HG03196 (cell line): Measurements from ENCODE around the gene CST9.

Source experiments
- ATAC-seq: cut with Tn5 transposase; IDR thresholded peaks from one replicate; pipeline ENCODE4 v1.9.1; 2021; ENCODE audit not compliant: unreplicated experiment

The CST9 gene

GRCh38 chr20:23605867-23606651 is at the start of gene CST9:
CST9 (minus strand) TSS chr20:23605917; CDS start chr20:23605864, 53 bp downstream.
- ATAC-seq, result no peak

GRCh38 chr20:23654717-23655116 is 49.0 kb upstream of the CST9 start:
- no peak for ATAC-seq

GRCh38 chr20:23654000-23654399 is 48.3 kb upstream of the CST9 start:
- ATAC-seq, result no peak

- no peak for ATAC-seq
Measured at GRCh38 chr20:23653400-23653938, 47.8 kb upstream of the CST9 start.

- no peak for ATAC-seq
Measured at GRCh38 chr20:23652926-23653325, 47.2 kb upstream of the CST9 start.

GRCh38 chr20:23652371-23652770 is 46.7 kb upstream of the CST9 start:
- ATAC-seq, result no peak

GRCh38 chr20:23651117-23651516 is 45.4 kb upstream of the CST9 start:
- ATAC-seq, result no peak

GRCh38 chr20:23649830-23650417 is 44.2 kb upstream of the CST9 start:
- no peak for ATAC-seq

- ATAC-seq, result no peak
Measured at GRCh38 chr20:23649242-23649641, 43.5 kb upstream of the CST9 start.

- ATAC-seq, result no peak
Measured at GRCh38 chr20:23647346-23647745, 41.6 kb upstream of the CST9 start.

GRCh38 chr20:23646106-23646873 is 40.6 kb upstream of the CST9 start:
- ATAC-seq, result no peak

GRCh38 chr20:23645575-23645974 is 39.9 kb upstream of the CST9 start:
- no peak for ATAC-seq

- ATAC-seq, result no peak
Measured at GRCh38 chr20:23644164-23644563, 38.4 kb upstream of the CST9 start.

- ATAC-seq, result no peak
Measured at GRCh38 chr20:23643659-23644058, 37.9 kb upstream of the CST9 start.

GRCh38 chr20:23641936-23642751 is 36.4 kb upstream of the CST9 start:
- no peak for ATAC-seq

- ATAC-seq, result no peak
Measured at GRCh38 chr20:23640671-23641667, 35.3 kb upstream of the CST9 start.

- ATAC-seq, result no peak
Measured at GRCh38 chr20:23640018-23640601, 34.4 kb upstream of the CST9 start.

- no peak for ATAC-seq
Measured at GRCh38 chr20:23639490-23639958, 33.8 kb upstream of the CST9 start.

- ATAC-seq, result no peak
Measured at GRCh38 chr20:23638309-23638708, 32.6 kb upstream of the CST9 start.
